Measurements from ENCODE around the gene ASB2.

ASB2 gene

GRCh38 chr14:94000267-94000666 is 23.9 kb upstream of the ASB2 start:
- no peak for DNase-seq

- DNase-seq: no peak
Observed at GRCh38 chr14:93999573-93999972, 23.2 kb upstream of the ASB2 start.

- DNase-seq: no peak
Observed at GRCh38 chr14:93998871-93999403, 22.6 kb upstream of the ASB2 start.

- no peak for DNase-seq
Observed at GRCh38 chr14:93997916-93998870, 21.8 kb upstream of the ASB2 start.

GRCh38 chr14:93997082-93997481 is 20.7 kb upstream of the ASB2 start, which contains the start of gene CCDC197:
Gene CCDC197, plus strand, starts transcription at chr14:93997301. Its CDS starts 831 bp downstream, at chr14:93998132.
- no peak for DNase-seq

- DNase-seq: no peak
Observed at GRCh38 chr14:93996130-93996695, 19.8 kb upstream of the ASB2 start.

GRCh38 chr14:93994919-93995682 is 18.7 kb upstream of the ASB2 start:
- no peak for DNase-seq

- no peak for DNase-seq
Observed at GRCh38 chr14:93993382-93993781, 17.0 kb upstream of the ASB2 start.

GRCh38 chr14:93991649-93992048 is 15.3 kb upstream of the ASB2 start:
- DNase-seq: no peak

GRCh38 chr14:93991212-93991611 is 14.8 kb upstream of the ASB2 start:
- DNase-seq: no peak

- no peak for DNase-seq
Observed at GRCh38 chr14:93989939-93990338, 13.6 kb upstream of the ASB2 start.

GRCh38 chr14:93987815-93988476 is 11.6 kb upstream of the ASB2 start:
- no peak for DNase-seq

GRCh38 chr14:93987376-93987775 is 11.0 kb upstream of the ASB2 start:
- no peak for DNase-seq

GRCh38 chr14:93986955-93987354 is 10.6 kb upstream of the ASB2 start:
- no peak for DNase-seq

GRCh38 chr14:93984987-93985410 is 8.6 kb upstream of the ASB2 start:
- no peak for DNase-seq

- no peak for DNase-seq
Observed at GRCh38 chr14:93984070-93984469, 7.7 kb upstream of the ASB2 start.

- DNase-seq: no peak
Observed at GRCh38 chr14:93982230-93983007, 6.0 kb upstream of the ASB2 start.

- DNase-seq: no peak
Observed at GRCh38 chr14:93981316-93982229, 5.2 kb upstream of the ASB2 start.

- DNase-seq: no peak
Observed at GRCh38 chr14:93980456-93981201, 4.3 kb upstream of the ASB2 start.

GRCh38 chr14:93978735-93979134 is 2.4 kb upstream of the ASB2 start:
- DNase-seq: no peak
